HCT116 (cell line): ENCODE data around the gene SMIM33. TPM values are rescaled to one million over a fixed set of nuclear protein-coding genes. Genes with fewer than 3 reads are reported as not detected.
"Not testable (repeated sequence)": the region's sequence is repeated elsewhere in the genome, so short reads cannot be mapped to it uniquely, and the experiment has no call there.

ENCODE experiments used
- ATAC-seq: fragments of 200-7000 bp; cut with Tn5 transposase; 2 replicates; pipeline ENCODE4 v1.9.1; 2020; ENCODE audit warnings: mild to moderate bottlenecking, moderate library complexity
- BruUV-seq: library from RNA; stranded (reverse); fragments of 400-500 nt; replicated peaks from 2 replicates; lab custom pipeline; 2021; lab: Mats Ljungman, UMichigan
- CTCF ChIA-PET: fragments of 300-600 bp; sonication (Branson Sonifier 250); formaldehyde crosslinking; loops from one replicate; lab custom pipeline; 2021; ENCODE audit warnings: antibody characterized with exemption; lab: Charles Lee
- POLR2A ChIA-PET: fragments of 300-600, 350-600 bp; sonication (Branson Sonifier 250); formaldehyde crosslinking; loops from one replicate; lab custom pipeline; 2021; ENCODE audit warnings: antibody characterized with exemption; lab: Charles Lee
- RAD21 ChIA-PET, 2 experiments: fragments of 300-600 bp; sonication (Branson Sonifier 250); formaldehyde crosslinking; loops; one replicate each; lab custom pipeline; 2023; ENCODE audit warnings: low total read pairs in 2 of 2; ENCODE audit not compliant: uncharacterized antibody in 2 of 2, unreplicated experiment in 2 of 2, low non-redundant PET in 1 of 2; lab: Charles Lee
- DNase-seq: peaks from one replicate; pipeline ENCODE4 v3.0.0-alpha.2; 2010; ENCODE audit warnings: low read depth, low spot score
- H2AFZ ChIP-seq: fragments of 200-600 bp; shearing (Covaris generic), sonication (generic); 2 replicates; pipeline ENCODE4 v1.6.1; 2017; ENCODE audit warnings: low read depth, mixed run types, mixed read lengths, antibody characterized with exemption, low read length; ENCODE audit not compliant: poor library complexity, severe bottlenecking
- H3K27ac ChIP-seq: 2 replicates; pipeline ENCODE4 v1.5.1; 2012; ENCODE audit warnings: low read depth, low read length
- H3K27me3 ChIP-seq: fragments of 200-600 bp; sonication (generic); 2 replicates; pipeline ENCODE4 v1.6.1; 2016; ENCODE audit warnings: mixed run types, low read length, mixed read lengths; ENCODE audit not compliant: insufficient read depth
- H3K36me3 ChIP-seq, 2 experiments: fragments of 200-500 bp in 1 of 2; fragments of 200-600 bp in 1 of 2; sonication (Bioruptor generic) in 1 of 2; sonication (generic) in 1 of 2; 2 replicates each; pipeline versions ENCODE4 v1.5.1 to v1.6.1; 2014 to 2016; ENCODE audit warnings: low read length in 2 of 2, inconsistent platforms in 1 of 2, mixed read lengths in 1 of 2, mixed run types in 1 of 2; ENCODE audit not compliant: insufficient read depth in 2 of 2, control insufficient read depth in 1 of 2
- H3K4me1 ChIP-seq, 2 experiments: fragments of 200-600 bp in 1 of 2; sonication (generic) in 1 of 2; 2 replicates each; pipeline versions ENCODE4 v1.5.1 to v1.6.1; 2012 to 2017; ENCODE audit warnings: low read length in 2 of 2, inconsistent platforms in 1 of 2, mild to moderate bottlenecking in 1 of 2, mixed read lengths in 1 of 2, mixed run types in 1 of 2, moderate library complexity in 1 of 2; ENCODE audit not compliant: insufficient read depth in 2 of 2, control insufficient read depth in 1 of 2
- H3K4me2 ChIP-seq: fragments of 200-600 bp; sonication (generic); 2 replicates; pipeline ENCODE4 v1.6.1; 2017; ENCODE audit warnings: mixed run types, low read length, mixed read lengths
- H3K4me3 ChIP-seq, 2 experiments: fragments of 200-600 bp in 1 of 2; sonication (generic) in 1 of 2; replicated peaks in 1 of 2; 2 replicates each; pipeline ENCODE4 v1.5.1; 2011 to 2016; ENCODE audit warnings: low read length in 2 of 2, control low read depth in 1 of 2, low read depth in 1 of 2, mild to moderate bottlenecking in 1 of 2, mixed read lengths in 1 of 2, mixed run types in 1 of 2
- H3K79me2 ChIP-seq: fragments of 200-600 bp; sonication (generic); 2 replicates; pipeline ENCODE4 v1.6.1; 2017; ENCODE audit warnings: mild to moderate bottlenecking, mixed run types, low read length, moderate library complexity, mixed read lengths; ENCODE audit not compliant: insufficient read depth
- H3K9ac ChIP-seq: fragments of 200-600 bp; sonication (generic); 2 replicates; pipeline ENCODE4 v1.6.1; 2016; ENCODE audit warnings: low read length, mixed read lengths
- H3K9me2 ChIP-seq: fragments of 200-600 bp; sonication (generic), shearing (Covaris generic); 2 replicates; pipeline ENCODE4 v1.6.1; 2017; ENCODE audit warnings: mixed run types, mild to moderate bottlenecking, moderate library complexity; ENCODE audit not compliant: insufficient read depth
- H3K9me3 ChIP-seq, 2 experiments: fragments of 200-500 bp in 1 of 2; fragments of 200-600 bp in 1 of 2; sonication (Bioruptor generic) in 1 of 2; sonication (generic) in 1 of 2; 2 replicates each; pipeline ENCODE4 v1.6.1; 2014 to 2017; ENCODE audit warnings: low read length in 2 of 2, mixed read lengths in 2 of 2, inconsistent platforms in 1 of 2, low read depth in 1 of 2, mild to moderate bottlenecking in 1 of 2, mixed run types in 1 of 2, moderate library complexity in 1 of 2; ENCODE audit not compliant: control insufficient read depth in 1 of 2, insufficient read depth in 1 of 2
- H4K20me1 ChIP-seq: fragments of 200-600 bp; sonication (generic), shearing (Covaris generic); 2 replicates; pipeline ENCODE4 v1.6.1; 2017; ENCODE audit warnings: mixed run types, mild to moderate bottlenecking, moderate library complexity; ENCODE audit not compliant: insufficient read depth
- ATF3 ChIP-seq: IDR thresholded peaks from 2 replicates; pipeline ENCODE4 v1.6.1; 2012
- ELF1 ChIP-seq: IDR thresholded peaks from 2 replicates; pipeline ENCODE4 v1.6.1; 2012; ENCODE audit warnings: low read depth, borderline replicate concordance
- EZH2 ChIP-seq: fragments of 200-600 bp; sonication (generic); IDR thresholded peaks from 2 replicates; pipeline ENCODE4 v1.6.1; 2017; ENCODE audit warnings: antibody characterized with exemption, mixed run types
- JUND ChIP-seq: IDR thresholded peaks from 2 replicates; pipeline ENCODE4 v1.6.1; 2012
- POLR2A ChIP-seq: IDR thresholded peaks from 2 replicates; pipeline ENCODE4 v1.7.0; 2011; ENCODE audit warnings: borderline replicate concordance; ENCODE audit not compliant: insufficient read depth, insufficient read length; ENCODE audit errors: extremely low read depth
- SIN3A ChIP-seq: IDR thresholded peaks from 2 replicates; pipeline ENCODE4 v1.6.1; 2012; ENCODE audit warnings: low read depth
- SP1 ChIP-seq: IDR thresholded peaks from 2 replicates; pipeline ENCODE4 v1.6.1; 2012; ENCODE audit warnings: low read depth
- SRF ChIP-seq: IDR thresholded peaks from 2 replicates; pipeline ENCODE4 v1.6.1; 2012; ENCODE audit warnings: low read depth
- YY1 ChIP-seq: IDR thresholded peaks from 2 replicates; pipeline ENCODE4 v1.6.1; 2011; ENCODE audit warnings: low read length, low read depth, moderate library complexity, mild to moderate bottlenecking; ENCODE audit not compliant: insufficient replicate concordance; ENCODE audit errors: extremely low read depth
- intact Hi-C: fragments of 100-400 bp; cut with micrococcal nuclease; formaldehyde crosslinking; loops from 2 replicates; pipeline ENCODE4 v1.10.0; 2022
- total RNA-seq: library from RNA; stranded (reverse); gene quantifications from one replicate; pipeline ENCODE4 v1.2.1, GENCODE V29; 2021; ENCODE audit not compliant: unreplicated experiment

SMIM33 gene
- total RNA-seq, 1 experiment from 2014 or later = not detected

GRCh38 chr5:139482050-139482889 lies 11.5 kb downstream of the SMIM33 start, which contains the start of gene STING1 (continued):
- TF ChIP-seq JUND (no peak), EZH2 (no peak), ELF1 (no peak), ATF3 (no peak), POLR2A (peak; percentile 55)

- H3K27me3 ChIP-seq, intact Hi-C loops, ATAC-seq, H4K20me1 ChIP-seq, H3K9me3 ChIP-seq, BruUV-seq, H3K9me2 ChIP-seq, H3K79me2 ChIP-seq, H3K36me3 ChIP-seq, DNase-seq: not testable (repeated sequence)
- ChIA-PET CTCF (interaction anchor here (1.8 kb wide), 1 partner anchor 31 kb away, joined by 8 read pairs; no protein-coding TSS in a partner anchor), RAD21 (interaction anchor here in 1 of 2 experiments (1.3 kb wide), 1 partner anchor 31 kb away, joined by 3 read pairs; no protein-coding TSS in a partner anchor), POLR2A (interaction anchor here (1.1 to 1.5 kb wide), 4 partner anchors 9 to 78 kb away, joined by 3 to 7 read pairs (median 4); partner anchors contain the start of genes DNAJC18 and UBE2D2)
- peaks cover 26 to 30% of the 10 kb centered on the region in 2 experiments for H3K4me1 ChIP-seq
- peak overlapping the region; percentile 40 to 54; a peak in 3 of 4 replicates for H3K4me3 ChIP-seq
- peak overlapping the region; percentile 68 for H3K4me2 ChIP-seq
- H3K9ac ChIP-seq = peak overlapping the region; percentile 61
- H2AFZ ChIP-seq = peak overlapping the region; percentile 73
- TF ChIP-seq SP1 = 0 out of 2 replicates have a peak, but pooled peaks have one; percentile 7
- peak overlapping the region; percentile 94 for H3K27ac ChIP-seq
Measured at GRCh38 chr5:139482890-139483208, 12.0 kb downstream of the SMIM33 start.

- Histone ChIP-seq H3K4me2 (no peak overlapping the region), H3K27ac (no peak overlapping the region), H3K9me3 (no peaks in the 10 kb centered on the region), H3K4me3 (no peak overlapping the region), H3K4me1 (peaks cover 19 to 23% of the 10 kb centered on the region in 2 experiments), H3K27me3 (no peaks in the 10 kb centered on the region), H3K79me2 (no peaks in the 10 kb centered on the region), H3K9me2 (no peaks in the 10 kb centered on the region), H3K9ac (no peak overlapping the region), H3K36me3 (no peaks in the 10 kb centered on the region), H4K20me1 (no peaks in the 10 kb centered on the region), H2AFZ (no peak overlapping the region)
- ChIA-PET CTCF (no interaction called here), POLR2A (no interaction called here), RAD21 (interaction anchor here in 1 of 2 experiments (0.7 kb wide), 1 partner anchor 62 kb away, joined by 3 read pairs; no protein-coding TSS in a partner anchor)
- intact Hi-C loops = no loop called here
- DNase-seq (no peak), ATAC-seq (no peak)
- no TSS peak for BruUV-seq
- no peak for TF ChIP-seq SIN3A
- TF ChIP-seq SRF = no peak
- no peak for TF ChIP-seq ELF1
- TF ChIP-seq YY1 = no peak
- no peak for TF ChIP-seq SP1
Measured at GRCh38 chr5:139486201-139486600, 15.4 kb downstream of the SMIM33 start.
